IgD-negative memory B cell (primary cell): Measurements from ENCODE around the gene C12orf60. TPM values are rescaled to one million over a fixed set of nuclear protein-coding genes. Genes with fewer than 3 reads are reported as not detected.

ENCODE experiments used
- H3K27ac Mint-ChIP-seq, 3 donors: one replicate each; pipeline ENCODE4 v1.8.0; 2020 to 2022; ENCODE audit warnings: mild to moderate bottlenecking in 3 of 3, mixed read lengths in 3 of 3, moderate library complexity in 1 of 3
- H3K27me3 Mint-ChIP-seq: one replicate; pipeline ENCODE4 v1.8.0; 2021; ENCODE audit warnings: mixed read lengths
- H3K36me3 Mint-ChIP-seq: one replicate; pipeline ENCODE4 v1.8.0; 2020; ENCODE audit warnings: mild to moderate bottlenecking, mixed read lengths
- H3K4me1 Mint-ChIP-seq, 3 donors: one replicate each; pipeline ENCODE4 v1.8.0; 2020 to 2022; ENCODE audit warnings: mixed read lengths in 3 of 3, mild to moderate bottlenecking in 1 of 3
- H3K4me3 Mint-ChIP-seq, 4 donors: one replicate each; pipeline ENCODE4 v1.8.0; 2020 to 2022; ENCODE audit warnings: mild to moderate bottlenecking in 4 of 4, mixed read lengths in 4 of 4, moderate library complexity in 3 of 4
- H3K9me3 Mint-ChIP-seq, 3 donors: one replicate each; pipeline ENCODE4 v1.8.0; 2020 to 2021; ENCODE audit warnings: mixed read lengths in 3 of 3, mild to moderate bottlenecking in 1 of 3
- polyA plus RNA-seq: library from polyadenylated mRNA; unstranded; fragments of 300-500 nt; fragmentation: Illumina TruSeq; gene quantifications from one replicate; pipeline ENCODE4 v1.2.3, GENCODE V29; 2021

C12orf60 gene
- polyA plus RNA-seq, 1 donor from 2014 or later = 0.70 TPM

GRCh38 chr12:14772946-14773345, 30.5 kb upstream of the C12orf60 start:
- Mint-ChIP-seq H3K27me3 (no peaks in the 10 kb centered on the region), H3K4me3 (peak overlapping the region; percentile 12 to 97 (median 73)), H3K4me1 (peaks cover 34 to 43% (median 39%) of the 10 kb centered on the region in 3 donors), H3K27ac (peak overlapping the region in 2 of 3 donors; percentile 79 to 86), H3K9me3 (peaks cover 0 to 3% (median 0%) of the 10 kb centered on the region in 3 donors), H3K36me3 (no peaks in the 10 kb centered on the region)

- Mint-ChIP-seq H3K27ac (peak overlapping the region; percentile 79 to 96 (median 86)), H3K9me3 (peaks cover 0 to 3% (median 0%) of the 10 kb centered on the region in 3 donors), H3K4me1 (peaks cover 32 to 38% (median 37%) of the 10 kb centered on the region in 3 donors), H3K27me3 (no peaks in the 10 kb centered on the region), H3K36me3 (no peaks in the 10 kb centered on the region), H3K4me3 (peak overlapping the region; percentile 95 to 98 (median 98))
Measured at GRCh38 chr12:14773685-14774073, 29.8 kb upstream of the C12orf60 start.

GRCh38 chr12:14774074-14774905, 29.2 kb upstream of the C12orf60 start:
- Mint-ChIP-seq H3K27me3 (no peaks in the 10 kb centered on the region), H3K4me3 (peak overlapping the region; percentile 95 to 98 (median 98)), H3K36me3 (no peaks in the 10 kb centered on the region), H3K9me3 (peaks cover 0 to 3% (median 0%) of the 10 kb centered on the region in 3 donors), H3K27ac (peak overlapping the region; percentile 79 to 96 (median 86)), H3K4me1 (peaks cover 29 to 34% (median 33%) of the 10 kb centered on the region in 3 donors)

- Mint-ChIP-seq H3K27me3 (no peaks in the 10 kb centered on the region), H3K27ac (peak overlapping the region; percentile 79 to 96 (median 86)), H3K9me3 (peaks cover 0 to 3% (median 0%) of the 10 kb centered on the region in 3 donors), H3K4me1 (peaks cover 29 to 34% (median 33%) of the 10 kb centered on the region in 3 donors), H3K36me3 (no peaks in the 10 kb centered on the region), H3K4me3 (peak overlapping the region; percentile 95 to 98 (median 98))
Measured at GRCh38 chr12:14774906-14775635, 28.4 kb upstream of the C12orf60 start.

- H3K4me3 Mint-ChIP-seq = peak overlapping the region; percentile 95 to 98 (median 98)
- no peaks in the 10 kb centered on the region for H3K36me3 Mint-ChIP-seq
- H3K27me3 Mint-ChIP-seq = no peaks in the 10 kb centered on the region
- H3K27ac Mint-ChIP-seq = peak overlapping the region; percentile 20 to 86 (median 79)
- H3K9me3 Mint-ChIP-seq = peaks cover 0 to 3% (median 0%) of the 10 kb centered on the region in 3 donors
- peaks cover 29 to 37% (median 35%) of the 10 kb centered on the region in 3 donors for H3K4me1 Mint-ChIP-seq
Measured at GRCh38 chr12:14775636-14775980, 27.9 kb upstream of the C12orf60 start.

GRCh38 chr12:14776236-14776961, 27.1 kb upstream of the C12orf60 start:
- Mint-ChIP-seq H3K27ac (peak overlapping the region in 1 of 3 donors; percentile 86), H3K27me3 (no peaks in the 10 kb centered on the region), H3K9me3 (no peaks in the 10 kb centered on the region), H3K4me3 (peak overlapping the region in 3 of 4 donors; percentile 10 to 95 (median 46)), H3K36me3 (no peaks in the 10 kb centered on the region), H3K4me1 (peaks cover 23 to 34% (median 33%) of the 10 kb centered on the region in 3 donors)

GRCh38 chr12:14777271-14777670, 26.2 kb upstream of the C12orf60 start:
- Mint-ChIP-seq H3K4me3 (peak overlapping the region in 1 of 4 donors; percentile 95), H3K36me3 (no peaks in the 10 kb centered on the region), H3K9me3 (no peaks in the 10 kb centered on the region), H3K4me1 (peaks cover 23 to 29% (median 27%) of the 10 kb centered on the region in 3 donors), H3K27me3 (no peaks in the 10 kb centered on the region), H3K27ac (peak overlapping the region in 1 of 3 donors; percentile 86)

- Mint-ChIP-seq H3K27me3 (no peaks in the 10 kb centered on the region), H3K9me3 (no peaks in the 10 kb centered on the region), H3K36me3 (no peaks in the 10 kb centered on the region)
Measured at GRCh38 chr12:14779834-14780233, 23.6 kb upstream of the C12orf60 start.

GRCh38 chr12:14780859-14781258, 22.6 kb upstream of the C12orf60 start:
- Mint-ChIP-seq H3K9me3 (no peaks in the 10 kb centered on the region), H3K4me3 (no peak overlapping the region), H3K27me3 (no peaks in the 10 kb centered on the region), H3K36me3 (no peaks in the 10 kb centered on the region), H3K4me1 (peaks cover 7 to 14% (median 10%) of the 10 kb centered on the region in 3 donors), H3K27ac (no peak overlapping the region)

More at GRCh38 chr12:14779834-14780233, 23.6 kb upstream of the C12orf60 start:
- Mint-ChIP-seq H3K4me3 (peak overlapping the region in 1 of 4 donors; percentile 36), H3K27ac (no peak overlapping the region), H3K4me1 (peaks cover 14 to 23% (median 20%) of the 10 kb centered on the region in 3 donors)

GRCh38 chr12:14781563-14781962, 21.9 kb upstream of the C12orf60 start:
- Mint-ChIP-seq H3K4me1 (peaks cover 4 to 7% (median 5%) of the 10 kb centered on the region in 3 donors), H3K27me3 (no peaks in the 10 kb centered on the region), H3K9me3 (no peaks in the 10 kb centered on the region), H3K27ac (no peak overlapping the region), H3K36me3 (no peaks in the 10 kb centered on the region), H3K4me3 (no peak overlapping the region)

GRCh38 chr12:14782756-14783155, 20.7 kb upstream of the C12orf60 start:
- Mint-ChIP-seq H3K36me3 (no peaks in the 10 kb centered on the region), H3K4me1 (peaks cover 0 to 7% (median 2%) of the 10 kb centered on the region in 3 donors), H3K4me3 (no peak overlapping the region), H3K9me3 (no peaks in the 10 kb centered on the region), H3K27me3 (no peaks in the 10 kb centered on the region), H3K27ac (peak overlapping the region in 1 of 3 donors; percentile 52)

GRCh38 chr12:14784471-14784870, 19.0 kb upstream of the C12orf60 start:
- Mint-ChIP-seq H3K36me3 (no peaks in the 10 kb centered on the region), H3K4me1 (peaks cover 0 to 7% (median 2%) of the 10 kb centered on the region in 3 donors), H3K27ac (no peak overlapping the region), H3K9me3 (no peaks in the 10 kb centered on the region), H3K27me3 (no peaks in the 10 kb centered on the region), H3K4me3 (no peak overlapping the region)

- Mint-ChIP-seq H3K27me3 (no peaks in the 10 kb centered on the region), H3K4me1 (peaks cover 0 to 4% (median under 1%) of the 10 kb centered on the region in 3 donors), H3K9me3 (no peaks in the 10 kb centered on the region), H3K27ac (no peak overlapping the region), H3K4me3 (no peak overlapping the region), H3K36me3 (no peaks in the 10 kb centered on the region)
Measured at GRCh38 chr12:14785568-14785967, 17.9 kb upstream of the C12orf60 start.

GRCh38 chr12:14795028-14795448, 8.4 kb upstream of the C12orf60 start:
- peaks cover 3% of the 10 kb centered on the region for H3K36me3 Mint-ChIP-seq
- no peak overlapping the region for H3K4me3 Mint-ChIP-seq

More at GRCh38 chr12:14795028-14795448, 8.4 kb upstream of the C12orf60 start:
- peaks cover 0 to 5% (median 3%) of the 10 kb centered on the region in 3 donors for H3K4me1 Mint-ChIP-seq
- no peaks in the 10 kb centered on the region for H3K9me3 Mint-ChIP-seq
- H3K27me3 Mint-ChIP-seq = no peaks in the 10 kb centered on the region
- peak overlapping the region in 2 of 3 donors; percentile 62 to 82 for H3K27ac Mint-ChIP-seq
